ENCODE measurements around the gene SF3A2.
"Not testable (repeated sequence)": the region's sequence is repeated elsewhere in the genome, so short reads cannot be mapped to it uniquely, and the experiment has no call there.

DNA sequence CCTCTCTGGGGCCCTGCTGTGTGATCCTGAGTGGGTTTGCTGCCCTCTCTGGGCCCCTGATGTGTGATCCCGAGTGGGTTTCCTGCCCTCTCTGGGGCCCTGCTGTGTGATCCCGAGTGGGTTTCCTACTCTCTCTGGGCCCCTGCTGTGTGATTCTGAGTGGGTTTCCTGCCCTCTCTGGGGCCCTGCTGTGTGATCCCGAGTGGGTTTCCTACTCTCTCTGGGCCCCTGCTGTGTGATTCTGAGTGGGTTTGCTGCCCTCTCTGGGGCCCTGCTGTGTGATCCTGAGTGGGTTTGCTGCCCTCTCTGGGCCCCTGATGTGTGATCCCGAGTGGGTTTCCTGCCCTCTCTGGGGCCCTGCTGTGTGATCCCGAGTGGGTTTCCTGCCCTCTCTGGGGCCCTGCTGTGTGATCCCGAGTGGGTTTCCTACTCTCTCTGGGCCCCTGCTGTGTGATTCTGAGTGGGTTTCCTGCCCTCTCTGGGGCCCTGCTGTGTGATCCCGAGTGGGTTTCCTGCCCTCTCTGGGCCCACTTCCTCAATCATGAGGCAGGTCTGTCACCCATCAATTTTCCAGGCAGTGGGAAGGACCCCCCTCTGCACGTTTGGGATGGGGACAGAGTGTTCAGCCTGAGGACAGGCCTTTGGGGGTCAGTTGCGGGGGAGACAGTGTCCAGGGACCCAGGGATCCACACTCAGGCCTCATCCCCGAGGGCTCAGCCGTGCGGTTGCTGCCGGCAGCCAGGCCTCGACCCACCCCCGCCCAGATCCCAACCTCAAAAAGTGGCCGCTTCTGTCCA lies 44.8 kb downstream of the SF3A2 start:
- not testable (repeated sequence) for TF ChIP-seq TAF1, POLR2A (IDR thresholded peaks at IDR 0.05; ENCODE audit: low read depth, low read length)

All from GM12891 (cell line).